ENCODE results near the gene MROH2B.

GRCh38 chr5:40985501-40985900, 85.6 kb downstream of the MROH2B start:
- TF ChIP-seq EP300 (IDR thresholded peaks at IDR 0.05), result no peak
- no peak for TF ChIP-seq POLR2A (IDR thresholded peaks at IDR 0.05)

Data from upper lobe of left lung (tissue), 4 donors.